Neural crest cell (in vitro differentiated cells): ENCODE results near the gene NPHP3. TPM values are rescaled to one million over a fixed set of nuclear protein-coding genes. Genes with fewer than 3 reads are reported as not detected.
"Not testable (repeated sequence)": the region's sequence is repeated elsewhere in the genome, so short reads cannot be mapped to it uniquely, and the experiment has no call there.

Experiments used
- DNase-seq: peaks from one replicate; pipeline ENCODE4 v3.0.0; 2021; ENCODE audit warnings: low read depth, mixed read lengths, low spot score
- H3K27ac Mint-ChIP-seq: one replicate; pipeline ENCODE4 v1.8.0; 2021; ENCODE audit warnings: mild to moderate bottlenecking, mixed read lengths; ENCODE audit not compliant: unreplicated experiment
- H3K27me3 Mint-ChIP-seq: 2 replicates; pipeline ENCODE4 v1.8.0; 2021; ENCODE audit warnings: low read depth, mild to moderate bottlenecking, mixed read lengths
- H3K36me3 Mint-ChIP-seq: 2 replicates; pipeline ENCODE4 v1.8.0; 2021; ENCODE audit warnings: low read depth, mild to moderate bottlenecking, mixed read lengths
- H3K4me1 Mint-ChIP-seq: 2 replicates; pipeline ENCODE4 v1.8.0; 2021; ENCODE audit warnings: mixed read lengths
- H3K4me3 Mint-ChIP-seq: one replicate; pipeline ENCODE4 v1.8.0; 2021; ENCODE audit warnings: mild to moderate bottlenecking, mixed read lengths
- H3K9me3 Mint-ChIP-seq: 2 replicates; pipeline ENCODE4 v1.8.0; 2021; ENCODE audit warnings: mixed read lengths
- total RNA-seq: library from RNA; stranded (reverse); gene quantifications from 2 replicates; pipeline ENCODE4 v1.2.1, GENCODE V29; 2021
- TF ChIP-seq, protein P1 (sequence below): fragments of 200-600 bp; sonication (generic); conservative IDR thresholded peaks from 2 replicates; pipeline ENCODE4 v1.5.0; 2021; ENCODE audit warnings: antibody characterized with exemption, mild to moderate bottlenecking

The NPHP3 gene
- total RNA-seq, 1 donor from 2014 or later: 18.9 TPM

DNA sequence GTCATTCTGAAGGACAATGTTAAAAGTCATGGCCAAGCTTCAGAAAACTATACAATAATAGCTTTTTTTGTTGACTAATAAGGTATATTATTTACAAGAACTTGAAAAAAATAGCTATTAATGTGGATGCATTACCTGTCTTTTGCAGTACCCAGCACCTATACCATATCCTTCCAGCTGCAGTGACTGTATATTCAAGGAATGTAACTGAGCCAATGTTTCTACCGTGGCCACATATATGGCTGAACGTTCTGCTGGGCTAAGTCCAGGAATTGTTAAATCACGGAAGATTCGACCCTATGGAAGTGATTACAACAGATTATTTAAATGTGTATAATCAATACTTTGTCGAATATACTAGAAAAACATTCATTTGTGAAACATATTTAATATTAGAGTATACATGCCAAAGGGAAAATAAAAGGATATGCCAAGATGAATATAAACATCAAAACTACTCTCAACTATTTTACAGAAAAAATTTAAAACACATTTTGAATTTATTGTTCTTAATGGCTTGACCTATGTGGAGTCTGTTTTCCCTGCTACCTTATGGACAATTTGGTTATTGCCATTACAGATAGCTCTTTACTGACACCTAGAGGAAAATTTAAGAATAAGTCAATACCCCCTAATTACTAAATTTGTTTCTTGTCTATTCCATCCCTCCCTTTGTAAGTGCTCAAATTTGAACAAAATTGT, 80.2 kb downstream of the NPHP3 start:
- Mint-ChIP-seq H3K9me3 (peaks cover 3% of the 10 kb centered on the region), H3K36me3 (no peaks in the 10 kb centered on the region), H3K27ac (no peak overlapping the region), H3K4me3 (no peak overlapping the region), H3K4me1 (no peaks in the 10 kb centered on the region), H3K27me3 (no peaks in the 10 kb centered on the region)
- no peak for DNase-seq
- TF ChIP-seq, protein P1, sequence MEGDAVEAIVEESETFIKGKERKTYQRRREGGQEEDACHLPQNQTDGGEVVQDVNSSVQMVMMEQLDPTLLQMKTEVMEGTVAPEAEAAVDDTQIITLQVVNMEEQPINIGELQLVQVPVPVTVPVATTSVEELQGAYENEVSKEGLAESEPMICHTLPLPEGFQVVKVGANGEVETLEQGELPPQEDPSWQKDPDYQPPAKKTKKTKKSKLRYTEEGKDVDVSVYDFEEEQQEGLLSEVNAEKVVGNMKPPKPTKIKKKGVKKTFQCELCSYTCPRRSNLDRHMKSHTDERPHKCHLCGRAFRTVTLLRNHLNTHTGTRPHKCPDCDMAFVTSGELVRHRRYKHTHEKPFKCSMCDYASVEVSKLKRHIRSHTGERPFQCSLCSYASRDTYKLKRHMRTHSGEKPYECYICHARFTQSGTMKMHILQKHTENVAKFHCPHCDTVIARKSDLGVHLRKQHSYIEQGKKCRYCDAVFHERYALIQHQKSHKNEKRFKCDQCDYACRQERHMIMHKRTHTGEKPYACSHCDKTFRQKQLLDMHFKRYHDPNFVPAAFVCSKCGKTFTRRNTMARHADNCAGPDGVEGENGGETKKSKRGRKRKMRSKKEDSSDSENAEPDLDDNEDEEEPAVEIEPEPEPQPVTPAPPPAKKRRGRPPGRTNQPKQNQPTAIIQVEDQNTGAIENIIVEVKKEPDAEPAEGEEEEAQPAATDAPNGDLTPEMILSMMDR: peak; percentile 88

DNA sequence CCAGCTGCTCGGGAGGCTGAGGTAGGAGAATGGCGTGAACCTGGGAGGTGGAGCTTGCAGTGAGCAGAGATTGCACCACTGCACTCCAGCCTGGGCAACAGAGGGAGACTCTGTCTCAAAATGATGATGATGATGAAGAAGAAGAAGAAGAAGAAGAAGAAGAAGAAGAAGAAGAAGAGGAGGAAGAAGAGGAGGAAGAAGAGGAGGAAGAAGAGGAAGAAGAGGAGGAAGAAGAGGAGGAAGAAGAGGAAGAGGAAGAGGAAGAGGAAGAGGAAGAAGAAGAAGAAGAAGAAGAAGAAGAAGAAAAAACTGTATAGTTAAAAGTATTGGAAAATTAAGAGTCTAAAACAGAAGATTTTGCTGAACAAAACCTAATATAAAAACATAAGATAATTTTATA, 80.8 kb downstream of the NPHP3 start:
- not testable (repeated sequence) for H3K4me1 Mint-ChIP-seq, H3K27ac Mint-ChIP-seq, DNase-seq, H3K27me3 Mint-ChIP-seq, H3K9me3 Mint-ChIP-seq, H3K36me3 Mint-ChIP-seq, H3K4me3 Mint-ChIP-seq

DNA sequence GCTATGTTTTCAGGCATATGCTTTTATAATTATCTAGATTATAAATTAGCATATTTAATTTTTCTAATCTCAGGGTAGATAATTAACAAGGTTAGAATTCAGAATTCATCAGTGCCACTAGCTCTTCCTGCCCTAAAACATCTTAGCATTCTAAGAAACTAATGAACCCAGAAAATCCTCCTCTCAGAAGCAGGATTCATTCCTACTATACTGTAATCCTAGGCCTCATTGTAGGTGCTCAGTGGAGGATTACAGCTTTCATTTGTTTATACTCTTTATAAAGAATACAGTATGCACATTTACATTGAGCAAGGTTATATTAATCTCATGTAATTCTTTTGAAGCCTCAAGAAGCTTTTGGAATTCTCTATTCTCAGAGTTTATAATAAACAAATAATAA, 83.5 kb downstream of the NPHP3 start:
- no peak overlapping the region for H3K4me3 Mint-ChIP-seq
- no peaks in the 10 kb centered on the region for H3K4me1 Mint-ChIP-seq
- H3K27ac Mint-ChIP-seq: no peak overlapping the region
- H3K9me3 Mint-ChIP-seq: no peaks in the 10 kb centered on the region
- H3K36me3 Mint-ChIP-seq: peaks cover 5% of the 10 kb centered on the region
- no peak for DNase-seq
- no peaks in the 10 kb centered on the region for H3K27me3 Mint-ChIP-seq
- TF ChIP-seq, protein P1: no peak

DNA sequence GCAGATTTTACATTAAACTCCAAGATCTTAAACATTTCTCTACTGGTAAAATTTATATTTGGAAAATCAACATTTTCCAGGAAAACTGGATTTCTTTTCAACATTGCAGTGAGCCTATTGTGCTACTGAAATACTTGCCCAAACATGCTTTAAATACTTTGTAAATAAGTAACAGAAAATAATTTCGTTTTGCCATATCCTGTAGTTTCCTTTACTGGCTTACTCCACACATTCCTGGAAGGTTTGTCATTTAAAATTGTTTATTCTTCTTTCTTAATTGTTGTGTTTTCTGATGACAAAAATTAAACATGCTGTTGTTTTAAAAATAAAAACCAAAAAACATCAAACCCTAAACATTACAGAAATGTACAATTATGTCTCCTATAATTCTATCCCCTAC, 84.6 kb downstream of the NPHP3 start:
- Mint-ChIP-seq H3K27me3 (no peaks in the 10 kb centered on the region), H3K4me3 (no peak overlapping the region), H3K9me3 (no peaks in the 10 kb centered on the region), H3K4me1 (no peaks in the 10 kb centered on the region), H3K27ac (no peak overlapping the region), H3K36me3 (peaks cover 8% of the 10 kb centered on the region)
- TF ChIP-seq, protein P1: no peak
- DNase-seq: no peak

DNA sequence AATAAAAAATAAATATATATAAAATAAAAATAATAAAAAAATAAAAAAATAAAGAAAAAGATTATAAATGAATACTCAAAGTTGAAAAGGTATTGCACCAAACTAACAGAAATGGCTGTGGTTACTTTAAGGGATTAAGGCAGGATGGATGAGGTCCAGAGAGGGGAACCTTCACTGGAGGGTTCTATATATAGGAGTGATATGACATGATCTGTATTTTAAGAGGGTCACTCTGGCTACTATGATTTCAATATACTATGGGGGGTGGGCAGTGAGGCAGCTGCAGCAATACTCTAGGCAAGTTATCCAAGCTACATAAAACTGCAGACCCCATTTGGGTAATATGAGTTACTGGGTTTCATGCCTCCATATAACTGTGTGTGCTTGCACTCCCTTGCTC, 87.2 kb downstream of the NPHP3 start:
- TF ChIP-seq, protein P1: no peak
- H3K27me3 Mint-ChIP-seq: no peaks in the 10 kb centered on the region
- H3K27ac Mint-ChIP-seq: no peak overlapping the region
- peaks cover 8% of the 10 kb centered on the region for H3K36me3 Mint-ChIP-seq
- H3K9me3 Mint-ChIP-seq: no peaks in the 10 kb centered on the region
- DNase-seq: no peak
- no peak overlapping the region for H3K4me3 Mint-ChIP-seq
- no peaks in the 10 kb centered on the region for H3K4me1 Mint-ChIP-seq

Other genes starting within 250 kb of the NPHP3 start
- not detected in 2 replicates for gene ACKR4, start 125.1 kb downstream of the NPHP3 start, total RNA-seq
- 16.7 and 17.1 TPM in 2 replicates for gene ACAD11, start 62.6 kb downstream of the NPHP3 start, total RNA-seq
- gene UBA5, start 62.1 kb downstream of the NPHP3 start, total RNA-seq: 49.5 and 50.1 TPM in 2 replicates